Uterus (tissue), 2 donors: ENCODE results near the gene TOR2A.

ENCODE experiments used
- CTCF ChIP-seq, 4 experiments: fragments of 200-600 bp in 2 of 4; fragments of 450-650 bp in 2 of 4; sonication (generic) in 2 of 4; IDR thresholded peaks; one replicate each; pipeline ENCODE4 v1.5.1; 2016 to 2019; ENCODE audit warnings: antibody characterized with exemption in 4 of 4, mild to moderate bottlenecking in 2 of 4, moderate library complexity in 1 of 4
- POLR2A ChIP-seq, 2 donors: fragments of 450-650 bp; IDR thresholded peaks; one replicate each; pipeline ENCODE4 v1.6.1; 2016; ENCODE audit warnings: antibody characterized with exemption in 2 of 2, mild to moderate bottlenecking in 1 of 2, moderate library complexity in 1 of 2

DNA sequence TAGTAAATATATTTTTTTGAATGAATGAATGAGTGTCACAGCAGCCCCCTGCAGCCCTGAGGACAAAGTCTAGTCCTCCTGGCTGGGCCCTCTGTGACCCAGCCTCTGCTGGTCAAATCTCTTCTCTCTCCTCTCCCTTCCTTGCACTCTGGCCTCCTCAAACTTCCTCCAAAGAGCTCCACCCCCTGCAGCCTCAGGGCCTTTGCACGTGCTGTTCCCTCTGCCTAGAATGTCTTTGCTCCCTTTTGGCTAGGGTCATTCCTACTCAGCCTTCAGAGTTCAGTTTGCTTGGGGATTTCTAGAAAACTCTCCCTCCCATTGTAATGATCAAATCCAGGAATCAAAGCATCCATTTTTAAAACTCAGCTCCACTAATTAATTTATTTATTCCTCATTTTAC lies 30.3 kb upstream of the TOR2A start:
- TF ChIP-seq CTCF (IDR thresholded peaks at IDR 0.05) (no peak), POLR2A (IDR thresholded peaks at IDR 0.05) (no peak)
